ENCODE results near the gene IL36A.

The IL36A gene

GRCh38 chr2:113053666-113054065, 48.4 kb downstream of the IL36A start:
- no peak for DNase-seq

- no peak for DNase-seq
These were observed 48.8 kb downstream of the IL36A start for GRCh38 chr2:113054066-113054465.

- no peak for DNase-seq
These were observed 51.3 kb downstream of the IL36A start for GRCh38 chr2:113056521-113056920.

- no peak for DNase-seq
These were observed 51.9 kb downstream of the IL36A start for GRCh38 chr2:113057117-113057516.
